Large intestine (tissue), 1 donor: ENCODE results near the gene OR9Q2. TPM values are rescaled to one million over a fixed set of nuclear protein-coding genes. Genes with fewer than 3 reads are reported as not detected.

Experiments used
- polyA plus RNA-seq: library from polyadenylated mRNA; unstranded; fragments of 120-200 nt; gene quantifications from one replicate; pipeline ENCODE4 v1.2.1, GENCODE V29; 2013

Gene OR9Q2
- polyA plus RNA-seq, 1 donor = not detected

Other genes starting within 250 kb of the OR9Q2 start
- not detected for gene OR9Q1, start 165.2 kb upstream of the OR9Q2 start, polyA plus RNA-seq
- gene OR6Q1, start 158.1 kb upstream of the OR9Q2 start, polyA plus RNA-seq = not detected
- gene OR9I1, start 63.5 kb upstream of the OR9Q2 start, polyA plus RNA-seq = not detected
- not detected for gene OR1S2, start 15.1 kb downstream of the OR9Q2 start, polyA plus RNA-seq
- not detected for gene OR1S1, start 23.6 kb downstream of the OR9Q2 start, polyA plus RNA-seq
- not detected for gene OR10Q1, start 39.8 kb downstream of the OR9Q2 start, polyA plus RNA-seq
- not detected for gene OR10W1, start 79.2 kb downstream of the OR9Q2 start, polyA plus RNA-seq
- gene OR5B17, start 170.0 kb downstream of the OR9Q2 start, polyA plus RNA-seq = not detected
- gene OR5B3, start 217.8 kb downstream of the OR9Q2 start, polyA plus RNA-seq = not detected
- gene OR5B2, start 239.1 kb downstream of the OR9Q2 start, polyA plus RNA-seq = 0.01 TPM